Measurements from ENCODE around the gene MAML3. TPM values are rescaled to one million over a fixed set of nuclear protein-coding genes. Genes with fewer than 3 reads are reported as not detected.

Gene MAML3
- total RNA-seq, 1 donor: 6.5 TPM

- DNase-seq (ENCODE audit: low read depth): no peak
Measured at GRCh38 chr4:140116442-140117104, 37.4 kb downstream of the MAML3 start.

GRCh38 chr4:140115140-140115539, 38.8 kb downstream of the MAML3 start:
- TF ChIP-seq CTCF (IDR thresholded peaks at IDR 0.05; ENCODE audit: insufficient read depth, low read depth, low read length): no peak
- DNase-seq (ENCODE audit: low read depth): no peak
- H3K4me3 ChIP-seq (ENCODE audit: low read depth, low read length): no peak overlapping the region

More at GRCh38 chr4:140116442-140117104, 37.4 kb downstream of the MAML3 start:
- no peak overlapping the region for H3K4me3 ChIP-seq (ENCODE audit: low read depth, low read length)
- TF ChIP-seq CTCF (IDR thresholded peaks at IDR 0.05; ENCODE audit: insufficient read depth, low read depth, low read length): no peak

- DNase-seq (ENCODE audit: low read depth): no peak
- no peak overlapping the region for H3K4me3 ChIP-seq (ENCODE audit: low read depth, low read length)
- no peak for TF ChIP-seq CTCF (IDR thresholded peaks at IDR 0.05; ENCODE audit: insufficient read depth, low read depth, low read length)
Measured at GRCh38 chr4:140113653-140114052, 40.3 kb downstream of the MAML3 start.

GRCh38 chr4:140112576-140112975, 41.4 kb downstream of the MAML3 start:
- no peak for DNase-seq (ENCODE audit: low read depth)
- TF ChIP-seq CTCF (IDR thresholded peaks at IDR 0.05; ENCODE audit: insufficient read depth, low read depth, low read length): no peak
- no peak overlapping the region for H3K4me3 ChIP-seq (ENCODE audit: low read depth, low read length)

- no peak for DNase-seq (ENCODE audit: low read depth)
- no peak for TF ChIP-seq CTCF (IDR thresholded peaks at IDR 0.05; ENCODE audit: insufficient read depth, low read depth, low read length)
- no peak overlapping the region for H3K4me3 ChIP-seq (ENCODE audit: low read depth, low read length)
Measured at GRCh38 chr4:140111256-140111655, 42.7 kb downstream of the MAML3 start.

GRCh38 chr4:140110542-140111215, 43.3 kb downstream of the MAML3 start:
- DNase-seq (ENCODE audit: low read depth): no peak
- no peak overlapping the region for H3K4me3 ChIP-seq (ENCODE audit: low read depth, low read length)
- no peak for TF ChIP-seq CTCF (IDR thresholded peaks at IDR 0.05; ENCODE audit: insufficient read depth, low read depth, low read length)

Data from fibroblast of villous mesenchyme (primary cell).